Endothelial cell of umbilical vein (primary cell): ENCODE measurements around the gene ESAM. TPM values are rescaled to one million over a fixed set of nuclear protein-coding genes. Genes with fewer than 3 reads are reported as not detected.

Source experiments
- BruUV-seq: library from RNA; stranded (reverse); fragments of 400-500 nt; replicated peaks from 2 replicates; lab custom pipeline; 2021; lab: Mats Ljungman, UMichigan
- CTCF ChIA-PET: fragments of 300-600, 350-600 bp; sonication (Branson Sonifier 250); formaldehyde crosslinking; loops from one replicate; lab custom pipeline; 2021; ENCODE audit warnings: antibody characterized with exemption, inconsistent platforms; lab: Charles Lee
- POLR2A ChIA-PET: fragments of 300-600, 350-600 bp; sonication (Branson Sonifier 250); formaldehyde crosslinking; loops from one replicate; lab custom pipeline; 2021; ENCODE audit warnings: antibody characterized with exemption, inconsistent platforms; lab: Charles Lee
- DNase-seq: peaks from one replicate; pipeline ENCODE4 v3.0.0-alpha.2; 2011; ENCODE audit warnings: low read depth, low spot score
- FAIRE-seq: peaks from 2 replicates; lab custom pipeline; 2011; peaks lifted over from hg19 to GRCh38; lab: Jason Lieb, UNC
- H2AFZ ChIP-seq: 2 replicates; pipeline ENCODE4 v1.6.0; 2012; ENCODE audit warnings: low read depth, low read length, control low read depth, inconsistent platforms
- H3K27ac ChIP-seq: 2 replicates; pipeline ENCODE4 v1.5.1; 2011; ENCODE audit warnings: low read depth, mild to moderate bottlenecking, control low read depth, low read length, moderate library complexity; ENCODE audit not compliant: insufficient read depth
- H3K27me3 ChIP-seq, 2 experiments: 2 replicates each; pipeline versions ENCODE4 v1.6.0 to v1.6.1; 2011; ENCODE audit warnings: low read length in 2 of 2, mixed read lengths in 1 of 2; ENCODE audit not compliant: control insufficient read depth in 2 of 2, insufficient read depth in 2 of 2
- H3K36me3 ChIP-seq, 2 experiments: 2 replicates in 1 of 2; 3 replicates in 1 of 2; pipeline ENCODE4 v1.5.1; 2011; ENCODE audit warnings: low read length in 2 of 2, mild to moderate bottlenecking in 1 of 2, moderate library complexity in 1 of 2; ENCODE audit not compliant: control insufficient read depth in 2 of 2, insufficient read depth in 2 of 2; ENCODE audit errors: extremely low read depth in 1 of 2
- H3K4me1 ChIP-seq: 3 replicates; pipeline ENCODE4 v1.5.1; 2011; ENCODE audit warnings: mild to moderate bottlenecking, low read length; ENCODE audit not compliant: control insufficient read depth, insufficient read depth; ENCODE audit errors: extremely low read depth
- H3K4me2 ChIP-seq: 2 replicates; pipeline ENCODE4 v1.6.1; 2011; ENCODE audit warnings: low read length, control low read depth, mixed read lengths; ENCODE audit not compliant: insufficient read depth
- H3K4me3 ChIP-seq, 3 experiments: fragments of 200-600 bp in 1 of 3; sonication (generic), shearing (Covaris generic) in 1 of 3; replicated peaks in 1 of 3; 2 replicates each; pipeline ENCODE4 v1.5.1; 2011 to 2016; ENCODE audit warnings: control low read depth in 3 of 3, low read length in 3 of 3, mild to moderate bottlenecking in 2 of 3, inconsistent platforms in 1 of 3, low read depth in 1 of 3, moderate library complexity in 1 of 3; ENCODE audit not compliant: insufficient read depth in 1 of 3
- H3K79me2 ChIP-seq: 2 replicates; pipeline ENCODE4 v1.6.0; 2012; ENCODE audit warnings: low read length, inconsistent platforms; ENCODE audit not compliant: control insufficient read depth, insufficient read depth
- H3K9ac ChIP-seq: replicated peaks from 2 replicates; pipeline ENCODE3; 2011; ENCODE audit warnings: low read length, control low read depth; ENCODE audit not compliant: insufficient read depth; ENCODE audit errors: extremely low read depth
- H3K9me1 ChIP-seq: replicated peaks from 3 replicates; pipeline ENCODE4 v1.6.0; 2011; ENCODE audit warnings: mild to moderate bottlenecking, low read length; ENCODE audit not compliant: control insufficient read depth, insufficient read depth; ENCODE audit errors: extremely low read depth
- H3K9me3 ChIP-seq: replicated peaks from 2 replicates; pipeline ENCODE4 v1.5.1; 2012; ENCODE audit warnings: low read length, inconsistent platforms; ENCODE audit not compliant: control insufficient read depth, insufficient read depth
- H4K20me1 ChIP-seq: replicated peaks from 2 replicates; pipeline ENCODE3; 2011; ENCODE audit warnings: mild to moderate bottlenecking, low read length; ENCODE audit not compliant: control insufficient read depth, insufficient read depth; ENCODE audit errors: extremely low read depth
- EZH2 ChIP-seq: IDR thresholded peaks from 2 replicates; pipeline ENCODE4 v1.6.1; 2012; ENCODE audit warnings: borderline replicate concordance, low read depth, mild to moderate bottlenecking, moderate library complexity, low read length, inconsistent platforms; ENCODE audit not compliant: severe bottlenecking
- FOS ChIP-seq: IDR thresholded peaks from 2 replicates; pipeline ENCODE4 v1.6.1; 2011; ENCODE audit warnings: mild to moderate bottlenecking, low read length, moderate library complexity, borderline replicate concordance; ENCODE audit not compliant: insufficient read depth
- GATA2 ChIP-seq: IDR thresholded peaks from 2 replicates; pipeline ENCODE4 v1.7.0; 2011; ENCODE audit warnings: low read depth, mild to moderate bottlenecking, moderate library complexity, mixed read lengths, low read length; ENCODE audit not compliant: insufficient read length, insufficient read depth
- JUN ChIP-seq: IDR thresholded peaks from 2 replicates; pipeline ENCODE4 v1.6.1; 2011; ENCODE audit warnings: borderline replicate concordance, low read depth; ENCODE audit not compliant: insufficient read length, insufficient read depth
- MYC ChIP-seq: IDR thresholded peaks from one replicate; pipeline ENCODE4 v1.6.1; 2011; ENCODE audit warnings: mild to moderate bottlenecking, low read depth, low read length
- POLR2A ChIP-seq: IDR thresholded peaks from 2 replicates; pipeline ENCODE4 v1.6.1; 2012; ENCODE audit warnings: low read depth, mild to moderate bottlenecking, control low read depth, low read length
- POLR2AphosphoS5 ChIP-seq: IDR thresholded peaks from 2 replicates; pipeline ENCODE4 v1.6.1; 2012; ENCODE audit warnings: low read depth, mild to moderate bottlenecking, control low read depth, low read length, moderate library complexity; ENCODE audit not compliant: insufficient read depth
- dilution Hi-C: fragments of 300-500 bp; cut with MboI; formaldehyde crosslinking; loops from one replicate; pipeline ENCODE4 v1.15.0; 2019; ENCODE audit warnings: low sequenced_read_pairs; ENCODE audit not compliant: extremely low pct_ligation_motif_present
- intact Hi-C: fragments of 100-400 bp; cut with micrococcal nuclease; formaldehyde crosslinking; loops from one replicate; pipeline ENCODE4 v1.10.0; 2022
- polyA plus RNA-seq, 4 experiments: library from polyadenylated mRNA; depleted of rRNA in 3 of 4; stranded (reverse) in 3 of 4; unstranded in 1 of 4; fragments of >200 nt; gene quantifications; 2 replicates each; pipeline versions ENCODE4 v1.2.1 to v1.2.3, GENCODE V29; 2011 to 2012; ENCODE audit warnings: missing spikeins in 1 of 4
- total RNA-seq: library from RNA; stranded (reverse); gene quantifications from 2 replicates; pipeline ENCODE4 v1.2.3, GENCODE V29; 2021
- TF ChIP-seq, protein P1 (sequence below), 2 donors: IDR thresholded peaks; 1 replicate in 1 of 2; 2 replicates in 1 of 2; pipeline ENCODE4 v1.5.1; 2011; ENCODE audit warnings: low read length in 2 of 2, mild to moderate bottlenecking in 2 of 2, moderate library complexity in 2 of 2, control low read depth in 1 of 2, inconsistent platforms in 1 of 2, low read depth in 1 of 2; ENCODE audit not compliant: insufficient read depth in 1 of 2; ENCODE audit errors: extremely low read depth in 1 of 2
- TF ChIP-seq, protein P2 (sequence below): IDR thresholded peaks from 2 replicates; pipeline ENCODE4 v1.6.1; 2011; ENCODE audit not compliant: insufficient read depth, insufficient read length

Gene ESAM
- total and polyA plus RNA-seq, 2 donors (not counting 3 experiments of a cell fraction or from before 2014, with no cell fraction given), result 273 to 383 TPM

DNA sequence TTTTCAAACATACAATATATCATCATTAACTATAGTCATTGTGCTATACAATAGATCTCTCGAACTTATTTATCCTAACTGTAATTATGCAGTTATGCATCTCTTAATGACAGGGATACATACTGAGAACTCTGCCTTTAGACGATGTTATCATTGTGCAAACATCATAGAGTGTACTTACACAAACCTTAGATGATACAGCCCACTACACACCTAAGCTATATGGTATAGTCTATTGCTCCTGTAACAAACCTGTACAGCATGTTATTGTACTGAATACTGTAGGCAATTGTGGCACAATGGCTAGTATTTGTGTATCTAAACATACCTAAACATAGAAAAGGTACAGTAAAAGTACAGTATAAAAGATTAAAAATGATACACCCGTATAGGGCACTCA lies 49.7 kb downstream of the ESAM start:
- no peaks in the 10 kb centered on the region for H3K36me3 ChIP-seq
- no peak for TF ChIP-seq GATA2
- TF ChIP-seq FOS, result no peak
- no peak for TF ChIP-seq POLR2A
- TF ChIP-seq POLR2AphosphoS5, result no peak
- FAIRE-seq (no peak), DNase-seq (no peak)
- no peak overlapping the region for H2AFZ ChIP-seq
- H3K79me2 ChIP-seq, result no peaks in the 10 kb centered on the region
- no peaks in the 10 kb centered on the region for H4K20me1 ChIP-seq
- ChIA-PET CTCF (no interaction called here), POLR2A (no interaction called here)
- H3K4me2 ChIP-seq, result no peak overlapping the region
- H3K27me3 ChIP-seq, result no peaks in the 10 kb centered on the region
- dilution Hi-C loops (no loop called here), intact Hi-C loops (no loop called here)
- BruUV-seq, result no TSS peak
- H3K9ac ChIP-seq, result no peak overlapping the region
- H3K4me1 ChIP-seq, result peaks cover 11% of the 10 kb centered on the region
- H3K9me3 ChIP-seq, result no peaks in the 10 kb centered on the region
- no peak overlapping the region for H3K27ac ChIP-seq
- H3K9me1 ChIP-seq, result no peaks in the 10 kb centered on the region
- no peak overlapping the region for H3K4me3 ChIP-seq

DNA sequence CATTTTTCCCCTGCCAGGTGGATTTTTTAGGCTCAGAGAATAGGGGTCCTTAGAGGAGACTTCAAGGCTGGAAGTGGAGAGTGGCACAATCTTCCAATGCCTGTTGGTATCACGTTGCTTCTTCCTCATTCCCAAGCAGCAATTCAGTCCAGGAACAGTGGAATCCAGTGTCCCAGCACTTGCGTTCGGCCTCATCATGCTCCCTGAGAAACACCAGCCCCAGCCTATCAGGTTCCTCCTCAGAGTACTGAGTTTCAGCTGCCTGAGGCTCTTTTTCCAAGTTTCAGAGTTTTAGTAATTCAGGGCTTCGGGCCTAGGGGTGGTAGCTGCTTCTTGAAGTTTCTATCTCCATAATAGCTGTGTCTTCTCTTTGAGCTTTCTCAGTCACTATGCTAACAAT lies 54.3 kb downstream of the ESAM start:
- CTCF ChIA-PET, result no interaction called here

More for the DNA sequence above, 54.3 kb downstream of the ESAM start:
- no peak overlapping the region for H3K4me3 ChIP-seq
- dilution Hi-C loops (no loop called here), intact Hi-C loops (no loop called here)
- no peaks in the 10 kb centered on the region for H3K27me3 ChIP-seq
- H3K4me2 ChIP-seq, result no peak overlapping the region
- H3K9me1 ChIP-seq, result no peaks in the 10 kb centered on the region
- H3K79me2 ChIP-seq, result no peaks in the 10 kb centered on the region
- H2AFZ ChIP-seq, result no peak overlapping the region
- H3K4me1 ChIP-seq, result no peaks in the 10 kb centered on the region
- H4K20me1 ChIP-seq, result no peaks in the 10 kb centered on the region
- FAIRE-seq, result no peak
- BruUV-seq, result no TSS peak
- POLR2A ChIA-PET, result no interaction called here
- no peaks in the 10 kb centered on the region for H3K36me3 ChIP-seq
- no peak overlapping the region for H3K27ac ChIP-seq
- no peak for DNase-seq
- H3K9ac ChIP-seq, result no peak overlapping the region
- no peaks in the 10 kb centered on the region for H3K9me3 ChIP-seq
- TF ChIP-seq POLR2A, result no peak
- TF ChIP-seq, protein P1, sequence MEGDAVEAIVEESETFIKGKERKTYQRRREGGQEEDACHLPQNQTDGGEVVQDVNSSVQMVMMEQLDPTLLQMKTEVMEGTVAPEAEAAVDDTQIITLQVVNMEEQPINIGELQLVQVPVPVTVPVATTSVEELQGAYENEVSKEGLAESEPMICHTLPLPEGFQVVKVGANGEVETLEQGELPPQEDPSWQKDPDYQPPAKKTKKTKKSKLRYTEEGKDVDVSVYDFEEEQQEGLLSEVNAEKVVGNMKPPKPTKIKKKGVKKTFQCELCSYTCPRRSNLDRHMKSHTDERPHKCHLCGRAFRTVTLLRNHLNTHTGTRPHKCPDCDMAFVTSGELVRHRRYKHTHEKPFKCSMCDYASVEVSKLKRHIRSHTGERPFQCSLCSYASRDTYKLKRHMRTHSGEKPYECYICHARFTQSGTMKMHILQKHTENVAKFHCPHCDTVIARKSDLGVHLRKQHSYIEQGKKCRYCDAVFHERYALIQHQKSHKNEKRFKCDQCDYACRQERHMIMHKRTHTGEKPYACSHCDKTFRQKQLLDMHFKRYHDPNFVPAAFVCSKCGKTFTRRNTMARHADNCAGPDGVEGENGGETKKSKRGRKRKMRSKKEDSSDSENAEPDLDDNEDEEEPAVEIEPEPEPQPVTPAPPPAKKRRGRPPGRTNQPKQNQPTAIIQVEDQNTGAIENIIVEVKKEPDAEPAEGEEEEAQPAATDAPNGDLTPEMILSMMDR (IDR thresholded peaks at IDR 0.05; ENCODE audit: extremely low read depth in 1 of 2, insufficient read depth in 1 of 2, low read depth in 1 of 2, low read length in 2 of 2), result no peak
- TF ChIP-seq, protein P2, sequence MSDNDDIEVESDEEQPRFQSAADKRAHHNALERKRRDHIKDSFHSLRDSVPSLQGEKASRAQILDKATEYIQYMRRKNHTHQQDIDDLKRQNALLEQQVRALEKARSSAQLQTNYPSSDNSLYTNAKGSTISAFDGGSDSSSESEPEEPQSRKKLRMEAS, result no peak
- TF ChIP-seq FOS, result no peak
- TF ChIP-seq GATA2, result no peak
- no peak for TF ChIP-seq EZH2
- TF ChIP-seq MYC, result no peak
- no peak for TF ChIP-seq JUN
- TF ChIP-seq POLR2AphosphoS5, result no peak
